ENCODE results near the gene RFX4. TPM values are rescaled to one million over a fixed set of nuclear protein-coding genes. Genes with fewer than 3 reads are reported as not detected.

Gene RFX4
- total and polyA plus RNA-seq, 8 donors = 0.05 to 0.51 (median 0.12) TPM; not detected in 1

DNA sequence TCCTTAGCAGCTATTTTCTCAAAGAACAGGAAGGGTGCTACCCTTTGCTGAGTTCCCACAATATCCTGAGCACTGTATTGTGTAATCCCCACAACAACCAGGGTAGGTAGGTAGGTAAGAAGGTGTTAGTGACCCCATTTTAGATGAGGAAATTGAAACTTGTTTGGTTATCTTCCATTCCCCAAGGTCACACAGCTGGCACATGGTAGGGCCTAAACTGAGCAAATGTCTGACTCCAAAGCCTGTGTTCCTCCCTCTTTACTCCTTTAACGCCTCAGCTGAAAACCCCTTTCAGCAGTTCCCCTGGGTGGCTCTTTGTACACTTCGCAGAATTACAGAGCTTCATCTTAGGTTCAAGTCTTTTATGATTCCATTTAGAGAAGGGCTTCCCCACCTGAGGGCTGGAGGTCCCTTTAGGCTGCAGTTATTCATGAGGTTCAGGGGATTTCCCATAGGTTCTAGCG, 165.2 kb downstream of the RFX4 start:
- H3K9me3 ChIP-seq = no peaks in the 10 kb centered on the region
- no peak for DNase-seq
- no peak overlapping the region for H3K4me3 ChIP-seq
- no peaks in the 10 kb centered on the region for H3K36me3 ChIP-seq
- no peak for ATAC-seq
- H3K27me3 ChIP-seq = no peaks in the 10 kb centered on the region
- TF ChIP-seq, protein P1, sequence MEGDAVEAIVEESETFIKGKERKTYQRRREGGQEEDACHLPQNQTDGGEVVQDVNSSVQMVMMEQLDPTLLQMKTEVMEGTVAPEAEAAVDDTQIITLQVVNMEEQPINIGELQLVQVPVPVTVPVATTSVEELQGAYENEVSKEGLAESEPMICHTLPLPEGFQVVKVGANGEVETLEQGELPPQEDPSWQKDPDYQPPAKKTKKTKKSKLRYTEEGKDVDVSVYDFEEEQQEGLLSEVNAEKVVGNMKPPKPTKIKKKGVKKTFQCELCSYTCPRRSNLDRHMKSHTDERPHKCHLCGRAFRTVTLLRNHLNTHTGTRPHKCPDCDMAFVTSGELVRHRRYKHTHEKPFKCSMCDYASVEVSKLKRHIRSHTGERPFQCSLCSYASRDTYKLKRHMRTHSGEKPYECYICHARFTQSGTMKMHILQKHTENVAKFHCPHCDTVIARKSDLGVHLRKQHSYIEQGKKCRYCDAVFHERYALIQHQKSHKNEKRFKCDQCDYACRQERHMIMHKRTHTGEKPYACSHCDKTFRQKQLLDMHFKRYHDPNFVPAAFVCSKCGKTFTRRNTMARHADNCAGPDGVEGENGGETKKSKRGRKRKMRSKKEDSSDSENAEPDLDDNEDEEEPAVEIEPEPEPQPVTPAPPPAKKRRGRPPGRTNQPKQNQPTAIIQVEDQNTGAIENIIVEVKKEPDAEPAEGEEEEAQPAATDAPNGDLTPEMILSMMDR (IDR thresholded peaks at IDR 0.05) = no peak
- no peaks in the 10 kb centered on the region for H3K4me1 ChIP-seq
- FAIRE-seq = no peak
- no peak overlapping the region for H3K27ac ChIP-seq
- WGBS, 2 donors = 84 to 89% methylated on average over 3 of the region's 3 CpGs
- intact Hi-C loops (cut with DNase I) = no loop called here

DNA sequence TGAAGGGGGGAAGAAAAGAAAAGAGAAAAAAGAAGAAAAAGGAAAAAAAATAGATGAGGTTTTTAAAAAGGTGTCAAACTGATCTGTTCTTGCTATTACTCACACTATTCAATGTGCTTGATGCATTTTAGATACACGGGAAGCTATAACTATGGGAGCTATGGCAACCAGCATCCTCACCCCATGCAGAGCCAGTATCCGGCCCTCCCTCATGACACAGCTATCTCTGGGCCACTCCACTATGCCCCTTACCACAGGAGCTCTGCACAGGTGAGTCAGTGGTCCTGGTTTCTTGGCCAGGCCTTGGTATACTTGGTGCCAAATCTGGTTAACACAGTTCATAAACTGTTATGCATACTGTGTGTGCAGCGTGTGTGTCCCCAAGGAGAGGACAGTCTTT, 167.7 kb downstream of the RFX4 start:
- FAIRE-seq (no peak), ATAC-seq (no peak), DNase-seq (no peak)
- H3K4me1 ChIP-seq = no peaks in the 10 kb centered on the region
- no peak overlapping the region for H3K27ac ChIP-seq
- no peak overlapping the region for H3K4me3 ChIP-seq
- H3K27me3 ChIP-seq = no peaks in the 10 kb centered on the region
- H3K9me3 ChIP-seq = no peaks in the 10 kb centered on the region
- no peaks in the 10 kb centered on the region for H3K36me3 ChIP-seq
- 77 to 79% methylated on average over 3 of the region's 3 CpGs for WGBS, 2 donors
- intact Hi-C loops (cut with DNase I) = no loop called here
- TF ChIP-seq, protein P1 (IDR thresholded peaks at IDR 0.05) = no peak

DNA sequence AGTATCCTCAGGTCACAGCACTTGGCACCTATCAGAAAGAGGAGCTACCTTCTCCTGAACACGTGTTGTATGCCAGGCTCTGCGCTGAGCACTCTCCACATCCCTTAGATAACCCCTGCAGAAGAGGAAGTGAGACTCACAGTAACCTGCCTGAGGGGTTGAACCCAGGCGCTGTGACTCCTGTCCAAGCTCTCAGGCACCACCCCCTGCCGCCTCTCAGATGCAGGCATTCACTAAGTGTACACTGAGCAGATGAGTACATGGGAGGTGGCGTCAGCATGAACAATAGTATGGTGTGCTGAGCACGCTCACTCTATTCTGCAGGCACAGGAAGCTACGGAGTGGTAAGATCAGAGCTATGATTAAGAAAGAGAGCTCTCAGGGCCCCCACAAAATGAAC, 170.7 kb downstream of the RFX4 start:
- no peak overlapping the region for H3K4me3 ChIP-seq
- no peaks in the 10 kb centered on the region for H3K27me3 ChIP-seq
- H3K4me1 ChIP-seq = no peaks in the 10 kb centered on the region
- FAIRE-seq (no peak), ATAC-seq (no peak), DNase-seq (no peak)
- no peaks in the 10 kb centered on the region for H3K9me3 ChIP-seq
- no peak overlapping the region for H3K27ac ChIP-seq
- TF ChIP-seq, protein P1 (IDR thresholded peaks at IDR 0.05) = no peak
- intact Hi-C loops (cut with DNase I) = no loop called here
- H3K36me3 ChIP-seq = no peaks in the 10 kb centered on the region
- 82 to 86% methylated on average over 7 of the region's 7 CpGs for WGBS, 2 donors

DNA sequence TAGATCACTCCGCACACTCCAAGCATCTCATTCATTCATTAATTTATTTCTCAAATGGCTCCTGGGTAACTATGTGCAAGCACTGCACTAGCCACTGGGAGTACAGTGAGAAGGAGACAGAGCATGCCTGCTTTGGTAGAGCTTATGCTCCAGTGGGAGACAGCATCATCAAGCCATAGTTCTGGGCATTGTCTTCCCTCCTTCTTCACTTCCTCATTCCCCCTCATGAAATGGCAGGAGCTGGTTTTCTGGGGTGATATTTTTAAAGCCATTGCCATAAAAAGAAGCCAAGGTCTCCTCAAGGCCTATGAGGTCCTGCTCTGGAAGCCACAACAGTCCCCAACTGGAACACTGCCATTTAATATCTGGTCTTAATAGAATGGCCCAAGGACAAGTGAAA, 171.5 kb downstream of the RFX4 start:
- H3K4me3 ChIP-seq = no peak overlapping the region
- WGBS, 2 donors = 95 to 96% methylated on average over 1 of the region's 1 CpG
- intact Hi-C loops (cut with DNase I) = no loop called here

DNA sequence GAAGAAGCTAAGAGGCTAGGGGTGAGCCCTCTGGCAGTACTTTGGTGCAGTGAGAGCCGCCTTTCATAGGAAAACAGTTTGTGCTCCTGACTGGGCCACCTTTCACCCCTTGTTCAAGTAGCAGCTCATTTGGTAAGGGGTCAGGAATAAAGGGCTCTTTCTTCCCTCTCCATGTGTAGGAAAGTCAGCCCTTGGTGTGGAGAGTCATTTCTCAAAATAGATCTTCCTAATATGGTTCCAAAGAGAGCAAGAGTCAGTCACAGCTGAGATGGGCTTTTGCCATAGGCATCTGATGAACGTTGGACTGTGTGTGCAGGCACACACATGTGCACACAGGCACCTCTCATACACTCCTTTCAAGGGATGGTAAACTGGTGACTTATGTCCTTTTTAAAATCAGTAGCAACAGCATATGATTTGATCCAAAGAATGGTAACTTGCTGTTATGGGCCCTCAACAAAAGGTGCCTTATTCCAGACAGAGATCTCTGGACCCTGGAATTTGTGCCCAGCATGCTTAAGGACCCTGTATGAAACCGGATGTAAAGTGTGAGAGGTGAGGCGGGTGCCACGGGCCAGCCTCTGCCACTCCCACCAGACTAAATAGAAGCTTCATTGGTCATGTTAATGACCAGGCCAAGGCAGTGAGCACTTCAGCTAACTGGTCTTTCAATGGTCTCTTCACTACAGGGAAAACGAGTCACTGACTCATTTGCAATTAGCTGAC, 175.0 kb downstream of the RFX4 start:
- no peak for FAIRE-seq
- intact Hi-C loops (cut with DNase I) = no loop called here
- no peak for DNase-seq
- WGBS, 2 donors = 78 to 86% methylated on average over 6 of the region's 6 CpGs
- no peak overlapping the region for H3K4me3 ChIP-seq
- no peaks in the 10 kb centered on the region for H3K36me3 ChIP-seq
- ATAC-seq = no peak
- TF ChIP-seq, protein P1 (IDR thresholded peaks at IDR 0.05) = no peak
- no peak overlapping the region for H3K27ac ChIP-seq
- H3K4me1 ChIP-seq = no peaks in the 10 kb centered on the region
- no peaks in the 10 kb centered on the region for H3K9me3 ChIP-seq
- no peaks in the 10 kb centered on the region for H3K27me3 ChIP-seq

More for the DNA sequence above, 171.5 kb downstream of the RFX4 start:
- H3K4me1 ChIP-seq = no peaks in the 10 kb centered on the region
- H3K27me3 ChIP-seq = no peaks in the 10 kb centered on the region
- DNase-seq = no peak
- no peak for FAIRE-seq
- H3K27ac ChIP-seq = no peak overlapping the region
- H3K9me3 ChIP-seq = no peaks in the 10 kb centered on the region
- H3K36me3 ChIP-seq = no peaks in the 10 kb centered on the region
- ATAC-seq = no peak
- TF ChIP-seq, protein P1 (IDR thresholded peaks at IDR 0.05) = no peak

Data from pancreas (tissue), 10 donors.